Ovary (tissue), 9 donors: ENCODE results near the gene ALDOC. TPM values are rescaled to one million over a fixed set of nuclear protein-coding genes. Genes with fewer than 3 reads are reported as not detected.

Source experiments
- DNase-seq, 5 donors: peaks; one replicate each; pipeline ENCODE4 v3.0.0-alpha.2; 2019 to 2020
- H3K27ac ChIP-seq, 2 donors: fragments of 200-600 bp; one replicate each; pipeline versions ENCODE4 v1.5.1 to v1.8.0; 2019 to 2022
- H3K27me3 ChIP-seq: fragments of 200-600 bp; one replicate; pipeline ENCODE4 v1.8.0; 2022
- H3K36me3 ChIP-seq: fragments of 200-600 bp; sonication (generic); one replicate; pipeline ENCODE4 v1.5.1; 2019
- H3K4me1 ChIP-seq: one replicate; pipeline ENCODE4 v1.8.1; 2013; ENCODE audit warnings: mild to moderate bottlenecking, moderate library complexity; ENCODE audit not compliant: insufficient read depth
- H3K4me3 ChIP-seq: fragments of 200-600 bp; sonication (generic); one replicate; pipeline ENCODE4 v1.5.1; 2017
- H3K9me3 ChIP-seq, 2 donors: fragments of 200-600 bp in 1 of 2; sonication (generic) in 1 of 2; one replicate each; pipeline versions ENCODE4 v1.5.1 to v1.8.1; 2013 to 2019; ENCODE audit warnings: mild to moderate bottlenecking in 1 of 2, moderate library complexity in 1 of 2
- CTCF ChIP-seq, 3 donors: fragments of 450-650 bp in 2 of 3; fragments of 200-600 bp in 1 of 3; IDR thresholded peaks; one replicate each; pipeline versions ENCODE4 v1.5.1 to v1.8.0; 2016 to 2022; ENCODE audit warnings: antibody characterized with exemption in 3 of 3, mild to moderate bottlenecking in 1 of 3
- EP300 ChIP-seq: sonication (generic); formaldehyde crosslinking; IDR thresholded peaks from one replicate; pipeline ENCODE4 v1.6.1; 2017; ENCODE audit warnings: antibody characterized with exemption
- POLR2A ChIP-seq: fragments of 450-650 bp; IDR thresholded peaks from one replicate; pipeline ENCODE4 v1.6.1; 2017; ENCODE audit warnings: antibody characterized with exemption, mild to moderate bottlenecking, moderate library complexity
- WGBS, 3 donors: extraction: QIAGEN DNeasy Blood & Tissue Kit in 1 of 3; methylation state at CpG; one replicate each; pipeline versions ENCODE4 v1.1.5 to v1.1.7; 2013 to 2017; 5-methylcytosine and 5-hydroxymethylcytosine counted together
- intact Hi-C, 4 donors: fragments of 100-400 bp; cut with DNase I; formaldehyde crosslinking; loops; one replicate each; pipeline versions ENCODE4 v1.11.0 to v1.15.1; 2022 to 2023
- polyA plus RNA-seq, 2 donors: library from polyadenylated mRNA; stranded (reverse); fragments of 200-250 nt in 1 of 2; fragments of 350-450 nt in 1 of 2; fragmentation: Illumina TruSeq in 1 of 2; extraction: RNeasy Lipid Tissue Mini Kit (QIAGEN cat#74804) in 1 of 2; gene quantifications; one replicate each; pipeline ENCODE4 v1.2.3, GENCODE V29; 2013 to 2014
- total RNA-seq, 7 donors: library from RNA; depleted of rRNA in 2 of 7; stranded (reverse); fragments of >200 nt in 2 of 7; fragmentation: NEBNext Ultra II Directional in 3 of 7; extraction: Animal tissue kit (Norgen Biotek cat#: 25700) in 3 of 7; gene quantifications; one replicate each; pipeline versions ENCODE4 v1.1.0 to v1.2.4, GENCODE V29; 2016 to 2023
- donor health status: DM: no; HTN: no; CAD: no; lungs with moderate emphysema.
- donor health status: DM: no; HTN: no; CAD: no.
- donor health status: Bipolar disorder and iron deficiency.
- donor health status: DM: yes; HTN: yes; CAD: no.
- donor health status: DM: no; HTN: no; CAD: no.
- donor health status: DM: yes; HTN: yes; CAD: no.

The ALDOC gene
- total and polyA plus RNA-seq, 9 donors = 17.1 to 71.5 (median 28.4) TPM

GRCh38 chr17:28574526-28574925 lies 2.2 kb downstream of the ALDOC start:
- H3K4me1 ChIP-seq = peaks cover 7% of the 10 kb centered on the region
- no peak overlapping the region for H3K27ac ChIP-seq
- H3K36me3 ChIP-seq = no peaks in the 10 kb centered on the region
- no peaks in the 10 kb centered on the region for H3K9me3 ChIP-seq
- H3K4me3 ChIP-seq = no peak overlapping the region
- no peaks in the 10 kb centered on the region for H3K27me3 ChIP-seq
- no peak for DNase-seq
- WGBS, 3 donors = 91 to 92% (median 92%) methylated on average over 7 of the region's 7 CpGs
- intact Hi-C loops = no loop called here
- TF ChIP-seq CTCF (IDR thresholded peaks at IDR 0.05) (no peak), EP300 (no peak), POLR2A (no peak)

DNA sequence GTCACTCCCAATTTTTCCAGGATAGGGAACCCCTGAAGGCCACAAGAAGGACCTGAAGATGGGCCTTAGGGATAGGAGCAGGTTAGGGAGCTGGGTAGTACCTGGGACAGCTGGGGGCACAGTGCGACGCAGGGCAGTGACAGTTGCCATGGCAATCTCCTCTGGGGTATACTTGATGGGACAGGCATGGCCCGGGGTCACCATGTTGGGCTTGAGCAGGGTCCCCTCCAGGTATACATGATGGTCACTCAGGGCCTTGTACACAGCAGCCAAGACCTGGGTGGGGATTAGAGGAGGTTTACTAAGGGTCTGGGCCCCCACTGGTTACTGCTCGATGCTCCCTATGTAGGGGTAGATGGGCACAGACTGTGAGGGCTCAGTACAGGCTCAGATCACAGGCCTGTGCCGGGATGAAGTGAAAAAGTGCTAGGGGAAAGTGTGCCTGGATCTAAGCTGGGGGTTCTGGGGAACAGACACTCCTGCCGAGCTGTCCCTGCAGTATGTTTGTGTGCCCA lies 2.7 kb downstream of the ALDOC start:
- H3K36me3 ChIP-seq = no peaks in the 10 kb centered on the region
- DNase-seq = no peak
- no peak for TF ChIP-seq EP300
- TF ChIP-seq CTCF (IDR thresholded peaks at IDR 0.05) = no peak
- TF ChIP-seq POLR2A = no peak
- intact Hi-C loops = no loop called here
- H3K27me3 ChIP-seq = no peaks in the 10 kb centered on the region
- H3K27ac ChIP-seq = no peak overlapping the region
- no peak overlapping the region for H3K4me3 ChIP-seq
- peaks cover 7% of the 10 kb centered on the region for H3K4me1 ChIP-seq
- no peaks in the 10 kb centered on the region for H3K9me3 ChIP-seq
- 92 to 96% (median 95%) methylated on average over 6 of the region's 6 CpGs for WGBS, 3 donors

GRCh38 chr17:28573521-28573920 lies 3.2 kb downstream of the ALDOC start:
- H3K4me1 ChIP-seq = peaks cover 7% of the 10 kb centered on the region
- no peak overlapping the region for H3K4me3 ChIP-seq
- H3K27ac ChIP-seq = no peak overlapping the region
- H3K36me3 ChIP-seq = no peaks in the 10 kb centered on the region
- H3K9me3 ChIP-seq = no peaks in the 10 kb centered on the region
- TF ChIP-seq POLR2A = no peak
- no peak for DNase-seq
- 92 to 98% (median 95%) methylated on average over 9 of the region's 9 CpGs for WGBS, 3 donors
- no peaks in the 10 kb centered on the region for H3K27me3 ChIP-seq
- intact Hi-C loops = no loop called here

DNA sequence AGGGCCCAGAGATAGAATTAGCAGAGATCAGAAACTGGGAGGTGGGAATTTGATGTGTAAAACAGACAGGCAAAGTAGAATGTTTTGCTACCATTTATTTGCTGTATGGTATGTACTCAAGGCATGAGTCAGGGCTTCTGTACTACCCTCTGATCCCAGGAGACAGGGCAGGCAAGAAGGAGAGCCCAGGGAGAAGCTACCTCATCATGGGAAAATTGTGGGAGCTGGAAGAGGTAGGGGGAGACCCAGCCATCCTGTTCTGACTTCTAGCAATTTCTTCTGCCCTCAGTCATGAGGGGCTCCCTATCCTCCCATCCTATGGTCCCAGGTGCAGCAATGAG lies 3.7 kb downstream of the ALDOC start:
- no peak for TF ChIP-seq CTCF (IDR thresholded peaks at IDR 0.05)
- TF ChIP-seq POLR2A = no peak
- TF ChIP-seq EP300 = no peak
- no peak for DNase-seq
- Histone ChIP-seq H3K36me3 (no peaks in the 10 kb centered on the region), H3K27me3 (no peaks in the 10 kb centered on the region), H3K4me3 (no peak overlapping the region), H3K4me1 (peaks cover 7% of the 10 kb centered on the region), H3K9me3 (no peaks in the 10 kb centered on the region), H3K27ac (no peak overlapping the region)
- intact Hi-C loops = no loop called here

DNA sequence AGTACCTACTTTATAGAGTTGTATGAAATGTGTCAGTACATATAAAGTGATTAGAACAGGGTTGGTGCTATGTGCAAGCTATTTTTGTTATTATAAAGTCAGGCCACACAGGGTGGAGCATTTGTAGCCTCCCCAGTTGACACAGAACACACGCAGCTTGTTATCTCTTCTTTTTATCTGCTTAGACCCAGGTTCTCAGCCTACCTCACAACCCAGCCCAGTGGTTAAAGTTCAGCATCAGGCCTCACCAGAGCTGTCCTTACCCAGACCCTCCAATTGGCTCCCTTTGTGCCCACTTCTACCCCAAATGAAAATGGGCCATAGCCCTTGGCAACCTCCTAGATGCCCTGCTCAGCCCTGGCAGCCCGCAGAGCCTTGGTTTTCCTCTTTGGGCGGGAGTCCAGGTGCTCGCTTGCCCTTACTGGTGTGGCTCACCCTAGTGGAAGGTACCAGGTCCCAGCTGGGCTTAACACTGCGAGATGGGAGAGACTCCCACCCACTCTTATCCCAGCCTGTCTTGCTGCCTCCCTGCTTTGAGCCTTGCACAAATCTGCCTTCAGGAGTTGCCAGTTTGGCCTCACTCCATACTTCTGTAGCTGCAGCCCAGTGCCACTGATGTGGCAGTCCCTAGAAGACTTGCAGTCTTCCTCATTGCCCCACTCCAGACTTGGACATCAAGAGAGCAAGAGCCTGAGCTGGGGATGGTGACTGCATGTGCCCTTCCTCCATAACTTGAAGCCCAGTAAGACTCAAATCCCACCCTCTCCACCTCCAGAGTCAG lies 4.2 kb downstream of the ALDOC start:
- H3K4me3 ChIP-seq = peak overlapping the region; percentile 82
- DNase-seq = peak in 1 of 5 donors; percentile 35
- H3K36me3 ChIP-seq = no peaks in the 10 kb centered on the region
- intact Hi-C loops = no loop called here
- no peaks in the 10 kb centered on the region for H3K9me3 ChIP-seq
- TF ChIP-seq CTCF (IDR thresholded peaks at IDR 0.05) = no peak
- TF ChIP-seq POLR2A = no peak
- TF ChIP-seq EP300 = no peak
- 68 to 82% (median 75%) methylated on average over 5 of the region's 5 CpGs for WGBS, 3 donors
- H3K4me1 ChIP-seq = peaks cover 7% of the 10 kb centered on the region
- H3K27me3 ChIP-seq = no peaks in the 10 kb centered on the region
- H3K27ac ChIP-seq = peak overlapping the region in 1 of 2 donors; percentile 63
